AG04450 (cell line): Measurements from ENCODE around the gene CACNA1C. TPM values are rescaled to one million over a fixed set of nuclear protein-coding genes. Genes with fewer than 3 reads are reported as not detected.

Experiments used
- CTCF ChIA-PET: fragments of 300-600, 350-600 bp; formaldehyde crosslinking; extraction: SDS; loops from one replicate; lab custom pipeline; 2022; ENCODE audit warnings: antibody characterized with exemption, inconsistent platforms; lab: Charles Lee
- POLR2A ChIA-PET: fragments of 350-600 bp; formaldehyde crosslinking; extraction: SDS; loops from one replicate; lab custom pipeline; 2021; ENCODE audit warnings: antibody characterized with exemption, inconsistent platforms; lab: Yijun Ruan, JAX
- DNase-seq: peaks from one replicate; pipeline ENCODE4 v3.0.0-alpha.2; 2011; ENCODE audit warnings: low read depth, low spot score
- H3K27ac ChIP-seq: one replicate; pipeline ENCODE4 v1.5.1; 2012; ENCODE audit warnings: low read depth, low read length, control low read depth
- H3K27me3 ChIP-seq: one replicate; pipeline ENCODE4 v1.6.0; 2012; ENCODE audit warnings: low read length; ENCODE audit not compliant: control insufficient read depth, insufficient read depth
- H3K4me3 ChIP-seq: 2 replicates; pipeline ENCODE4 v1.5.1; 2011; ENCODE audit warnings: mild to moderate bottlenecking, low read depth, low read length, control low read depth
- H3K9me3 ChIP-seq: 2 replicates; pipeline ENCODE4 v1.5.1; 2012; ENCODE audit warnings: low read length; ENCODE audit not compliant: control insufficient read depth, insufficient read depth
- polyA plus RNA-seq: library from polyadenylated mRNA; depleted of rRNA; stranded (reverse); fragments of >200 nt; gene quantifications from 2 replicates; pipeline ENCODE4 v1.2.3, GENCODE V29; 2011
- TF ChIP-seq, protein P1 (sequence below): IDR thresholded peaks from 2 replicates; pipeline ENCODE4 v1.5.1; 2011; ENCODE audit warnings: low read depth, low read length, control low read depth, inconsistent platforms

The CACNA1C gene
- polyA plus RNA-seq, 1 experiment, result 5.9 TPM

DNA sequence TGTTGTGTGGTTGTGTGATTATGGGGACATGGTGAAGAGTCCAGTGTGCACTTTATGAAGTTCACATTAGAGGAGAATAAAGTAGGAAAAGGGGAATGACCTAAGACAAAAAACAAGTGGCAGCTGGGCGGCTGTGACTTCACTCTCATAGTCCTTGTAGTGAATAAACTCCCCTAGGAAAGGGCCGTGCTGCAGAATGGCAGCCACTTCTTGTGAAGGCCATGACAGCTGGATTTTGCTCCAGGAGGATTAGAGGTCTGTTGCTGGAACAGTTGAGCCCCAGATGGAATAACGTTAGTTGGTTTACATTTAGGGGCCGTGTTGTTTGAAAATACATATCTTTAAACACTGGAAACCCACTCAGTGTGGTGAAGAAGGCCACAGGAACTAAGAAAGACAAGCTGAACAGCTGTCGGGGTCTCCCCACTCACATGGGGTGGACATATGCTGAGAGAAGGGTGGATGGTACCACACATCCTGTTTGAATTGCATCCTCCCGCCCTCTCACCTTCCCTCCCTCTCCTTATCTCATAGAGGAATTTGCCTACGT, 276.9 kb downstream of the CACNA1C start:
- H3K4me3 ChIP-seq, result no peak overlapping the region
- H3K27me3 ChIP-seq, result no peaks in the 10 kb centered on the region
- DNase-seq, result no peak
- H3K27ac ChIP-seq, result no peak overlapping the region
- POLR2A ChIA-PET, result no interaction called here
- CTCF ChIA-PET, result no interaction called here
- TF ChIP-seq, protein P1, sequence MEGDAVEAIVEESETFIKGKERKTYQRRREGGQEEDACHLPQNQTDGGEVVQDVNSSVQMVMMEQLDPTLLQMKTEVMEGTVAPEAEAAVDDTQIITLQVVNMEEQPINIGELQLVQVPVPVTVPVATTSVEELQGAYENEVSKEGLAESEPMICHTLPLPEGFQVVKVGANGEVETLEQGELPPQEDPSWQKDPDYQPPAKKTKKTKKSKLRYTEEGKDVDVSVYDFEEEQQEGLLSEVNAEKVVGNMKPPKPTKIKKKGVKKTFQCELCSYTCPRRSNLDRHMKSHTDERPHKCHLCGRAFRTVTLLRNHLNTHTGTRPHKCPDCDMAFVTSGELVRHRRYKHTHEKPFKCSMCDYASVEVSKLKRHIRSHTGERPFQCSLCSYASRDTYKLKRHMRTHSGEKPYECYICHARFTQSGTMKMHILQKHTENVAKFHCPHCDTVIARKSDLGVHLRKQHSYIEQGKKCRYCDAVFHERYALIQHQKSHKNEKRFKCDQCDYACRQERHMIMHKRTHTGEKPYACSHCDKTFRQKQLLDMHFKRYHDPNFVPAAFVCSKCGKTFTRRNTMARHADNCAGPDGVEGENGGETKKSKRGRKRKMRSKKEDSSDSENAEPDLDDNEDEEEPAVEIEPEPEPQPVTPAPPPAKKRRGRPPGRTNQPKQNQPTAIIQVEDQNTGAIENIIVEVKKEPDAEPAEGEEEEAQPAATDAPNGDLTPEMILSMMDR, result no peak
- H3K9me3 ChIP-seq, result no peaks in the 10 kb centered on the region

DNA sequence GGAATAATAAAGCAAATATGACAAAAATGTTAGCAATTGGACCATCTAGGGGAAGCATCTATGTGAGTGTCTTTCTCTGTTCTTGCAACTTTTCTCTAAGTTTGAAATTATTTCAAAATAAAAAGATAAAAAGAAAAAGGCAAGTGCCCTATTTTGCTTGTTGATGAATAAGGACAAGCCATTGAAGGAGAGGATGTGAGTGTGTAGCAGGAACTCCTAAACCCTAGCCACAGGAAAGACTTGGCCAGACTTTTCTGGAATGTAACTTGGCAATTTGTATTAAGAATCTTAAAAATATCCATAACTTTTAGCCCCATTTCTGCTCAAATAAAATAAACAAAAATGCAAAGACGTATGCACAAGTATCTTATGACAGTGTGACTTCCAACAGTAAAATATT, 279.4 kb downstream of the CACNA1C start:
- no peak for DNase-seq

DNA sequence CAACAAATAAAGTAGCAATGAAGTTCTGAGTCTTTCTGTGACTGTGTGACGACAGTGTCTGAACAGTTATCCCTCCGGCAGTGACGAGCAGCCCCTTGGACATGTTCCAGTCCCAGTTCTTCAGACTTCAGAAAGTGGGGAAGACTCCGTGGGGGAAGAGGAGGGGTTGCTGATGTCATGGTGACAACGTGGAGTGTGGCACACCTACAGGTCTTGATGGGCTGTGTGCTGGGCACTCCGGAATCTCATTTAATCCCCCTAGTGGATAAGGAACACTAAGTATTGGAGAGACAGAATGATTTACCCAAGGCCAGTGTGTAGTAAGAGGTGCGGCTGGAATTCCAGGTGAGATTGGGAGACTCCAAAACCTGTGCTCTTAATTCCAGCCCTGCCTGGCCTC, 280.2 kb downstream of the CACNA1C start:
- no peaks in the 10 kb centered on the region for H3K27me3 ChIP-seq
- no peak overlapping the region for H3K27ac ChIP-seq
- TF ChIP-seq, protein P1, result no peak
- ChIA-PET POLR2A (no interaction called here), CTCF (no interaction called here)
- H3K4me3 ChIP-seq, result no peak overlapping the region
- no peak for DNase-seq
- no peaks in the 10 kb centered on the region for H3K9me3 ChIP-seq

More for the DNA sequence above, 279.4 kb downstream of the CACNA1C start:
- CTCF ChIA-PET, result no interaction called here
- Histone ChIP-seq H3K27ac (no peak overlapping the region), H3K4me3 (no peak overlapping the region), H3K27me3 (no peaks in the 10 kb centered on the region), H3K9me3 (no peaks in the 10 kb centered on the region)
- POLR2A ChIA-PET, result no interaction called here
- TF ChIP-seq, protein P1, result no peak

DNA sequence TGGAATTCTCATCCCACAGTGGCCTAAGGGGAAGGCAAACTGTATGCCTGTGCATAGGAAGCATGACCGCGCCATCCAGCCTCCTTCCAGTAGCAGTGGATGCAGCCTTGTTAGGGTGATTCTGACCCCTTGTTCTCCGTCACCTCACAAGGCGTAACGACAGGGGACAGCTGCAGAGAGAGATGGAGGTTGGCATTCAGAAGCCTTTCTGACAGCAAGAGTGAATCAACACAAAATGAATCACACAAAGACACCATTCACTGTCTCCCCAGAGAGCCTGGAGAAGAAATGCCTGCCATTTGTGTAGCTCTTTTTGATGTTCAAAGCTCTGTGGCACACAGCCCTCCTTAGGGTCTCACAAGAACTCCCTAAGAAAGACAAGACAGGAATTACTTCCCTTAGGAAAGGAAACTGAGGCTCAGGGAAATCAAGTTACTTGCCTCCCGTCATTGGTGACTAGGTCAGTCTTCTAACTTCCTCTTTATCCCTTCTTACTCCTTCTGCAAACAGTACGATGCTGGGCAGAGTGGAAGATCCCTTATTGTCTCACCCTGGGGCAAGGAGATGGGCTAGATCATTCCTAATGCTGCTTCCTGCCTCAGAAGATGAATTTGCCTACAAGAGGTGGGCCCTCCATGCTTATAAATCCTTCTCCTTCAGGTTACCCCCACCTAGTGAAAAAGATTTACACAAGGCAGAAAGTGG, 280.9 kb downstream of the CACNA1C start:
- TF ChIP-seq, protein P1, result no peak
- no peak overlapping the region for H3K4me3 ChIP-seq
- CTCF ChIA-PET, result no interaction called here
- POLR2A ChIA-PET, result no interaction called here
- no peak for DNase-seq
- H3K27me3 ChIP-seq, result no peaks in the 10 kb centered on the region
- H3K9me3 ChIP-seq, result no peaks in the 10 kb centered on the region
- no peak overlapping the region for H3K27ac ChIP-seq

DNA sequence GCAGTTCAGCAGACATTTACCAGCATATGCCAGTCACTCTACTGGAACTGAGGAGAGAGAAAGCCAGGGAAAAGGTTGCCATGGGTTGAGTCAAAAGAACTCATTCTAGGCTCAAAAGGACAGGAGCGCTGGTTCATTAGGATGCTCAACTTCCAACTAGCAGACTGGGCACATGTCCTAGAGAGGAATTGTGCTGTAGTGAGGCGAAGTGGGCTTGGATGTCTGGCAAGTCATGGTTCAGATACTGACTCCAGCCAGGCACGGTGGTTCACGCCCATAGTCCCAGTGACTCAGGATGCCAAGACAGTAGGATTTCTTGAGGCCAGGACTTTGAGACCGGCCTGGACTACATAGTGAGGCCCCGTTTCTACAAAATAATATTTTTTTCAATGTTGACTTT, 281.5 kb downstream of the CACNA1C start:
- no peak for DNase-seq
- Histone ChIP-seq H3K4me3 (no peak overlapping the region), H3K27ac (no peak overlapping the region), H3K27me3 (no peaks in the 10 kb centered on the region), H3K9me3 (no peaks in the 10 kb centered on the region)
- ChIA-PET CTCF (no interaction called here), POLR2A (no interaction called here)
- TF ChIP-seq, protein P1, result no peak
